ENCODE measurements around the gene BLVRB. TPM values are rescaled to one million over a fixed set of nuclear protein-coding genes. Genes with fewer than 3 reads are reported as not detected.
A peak's percentile ranks its signal among the peaks of the same experiment; 100 is the strongest.

BLVRB gene
- total and polyA plus RNA-seq, 9 of the 15 experiments (the other 6 are each of a cell fraction or from before 2014, with no cell fraction given) = 81.1 to 749 (median 331) TPM

DNA sequence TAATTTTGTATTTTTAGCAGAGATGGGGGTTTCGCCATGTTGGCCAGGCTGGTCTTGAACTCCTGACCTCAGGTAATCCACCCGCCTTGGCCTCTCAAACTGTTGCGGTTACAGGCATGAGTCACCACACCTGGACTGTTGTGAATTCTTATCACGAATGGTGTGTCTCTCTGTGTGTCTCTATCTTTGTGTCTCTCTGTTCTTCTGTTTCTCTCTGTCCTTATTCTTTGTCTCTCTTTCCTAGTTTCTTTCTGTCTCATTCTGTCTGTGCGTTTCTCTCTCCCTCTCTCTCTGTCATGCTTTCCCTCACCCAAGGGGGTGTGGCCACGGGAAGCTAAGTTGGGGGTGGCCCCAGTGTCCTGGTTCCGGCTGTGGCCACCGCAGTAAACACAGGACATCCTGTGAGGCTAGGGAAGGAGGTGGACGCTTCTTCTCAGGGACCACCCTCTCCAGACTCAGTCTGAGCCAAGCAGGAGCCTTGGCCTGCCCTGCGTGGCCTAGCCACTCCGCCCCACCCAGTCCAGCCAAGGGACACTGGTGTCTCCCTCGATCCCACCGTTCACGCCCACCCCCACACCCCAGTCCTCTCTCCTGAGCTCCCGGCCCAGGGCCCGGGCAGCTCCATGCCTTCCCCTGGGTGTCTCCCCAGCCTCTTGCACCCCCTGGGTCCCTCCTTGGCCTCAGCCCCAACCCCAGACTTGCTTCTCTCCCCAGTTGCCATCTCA is 48.5 kb downstream of the BLVRB start (continued):
- no peak for TF ChIP-seq NFIX (CRISPR knock-in tag; IDR thresholded peaks at IDR 0.05; ENCODE audit: low read depth)
- TF ChIP-seq NCOR1 (IDR thresholded peaks at IDR 0.05) = peak; percentile 83
- peak; percentile 53 to 98; a peak in 3 of 4 replicates for TF ChIP-seq MLLT1 (IDR thresholded peaks at IDR 0.05)
- peak; percentile 55 for TF ChIP-seq ZBTB7A (IDR thresholded peaks at IDR 0.05; ENCODE audit: borderline replicate concordance, control insufficient read depth, low read depth, low read length)
- TF ChIP-seq PRPF4 (IDR thresholded peaks at IDR 0.05; ENCODE audit: insufficient read depth, low read depth, low read length, poor library complexity, severe bottlenecking) = no peak
- TF ChIP-seq PHF20 (IDR thresholded peaks at IDR 0.05; ENCODE audit: partially characterized antibody) = peak; percentile 64
- no peak for TF ChIP-seq ZBTB17 (CRISPR knock-in tag; IDR thresholded peaks at IDR 0.05)
- TF ChIP-seq FOXJ2 (tag; IDR thresholded peaks at IDR 0.05) = peak; percentile 61; the same call in 1 of the 2 replicates
- no peak for TF ChIP-seq ZBTB8A (IDR thresholded peaks at IDR 0.05; ENCODE audit: partially characterized antibody)
- peak; percentile 19 to 94; a peak in 2 of 4 replicates for TF ChIP-seq HDAC1 (IDR thresholded peaks at IDR 0.05)
- no peak for TF ChIP-seq ILK (tag; IDR thresholded peaks at IDR 0.05; ENCODE audit: borderline replicate concordance, low read depth)
- no peak; the same call in 1 of the 2 replicates for TF ChIP-seq GATAD2B (IDR thresholded peaks at IDR 0.05; ENCODE audit: borderline replicate concordance)
- no peak for TF ChIP-seq ZNF780A (CRISPR knock-in tag; IDR thresholded peaks at IDR 0.05)
- TF ChIP-seq BCL6 (CRISPR knock-in tag; IDR thresholded peaks at IDR 0.05) = no peak
- peak; percentile 71 for TF ChIP-seq NR2C1 (IDR thresholded peaks at IDR 0.05)
- no peak for TF ChIP-seq NR2C1 (tag; IDR thresholded peaks at IDR 0.05)
- no peak for TF ChIP-seq ZNF121 (CRISPR knock-in tag; conservative IDR thresholded peaks at IDR 0.05)
- no peak for TF ChIP-seq ZHX1 (conservative IDR thresholded peaks at IDR 0.05; ENCODE audit: low read length)
- TF ChIP-seq, protein P1, sequence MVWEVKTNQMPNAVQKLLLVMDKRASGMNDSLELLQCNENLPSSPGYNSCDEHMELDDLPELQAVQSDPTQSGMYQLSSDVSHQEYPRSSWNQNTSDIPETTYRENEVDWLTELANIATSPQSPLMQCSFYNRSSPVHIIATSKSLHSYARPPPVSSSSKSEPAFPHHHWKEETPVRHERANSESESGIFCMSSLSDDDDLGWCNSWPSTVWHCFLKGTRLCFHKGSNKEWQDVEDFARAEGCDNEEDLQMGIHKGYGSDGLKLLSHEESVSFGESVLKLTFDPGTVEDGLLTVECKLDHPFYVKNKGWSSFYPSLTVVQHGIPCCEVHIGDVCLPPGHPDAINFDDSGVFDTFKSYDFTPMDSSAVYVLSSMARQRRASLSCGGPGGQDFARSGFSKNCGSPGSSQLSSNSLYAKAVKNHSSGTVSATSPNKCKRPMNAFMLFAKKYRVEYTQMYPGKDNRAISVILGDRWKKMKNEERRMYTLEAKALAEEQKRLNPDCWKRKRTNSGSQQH (CRISPR knock-in tag; IDR thresholded peaks at IDR 0.05) = no peak
- no peak for TF ChIP-seq ZNF133 (CRISPR knock-in tag; IDR thresholded peaks at IDR 0.05)
- 0 out of 2 replicates have a peak, but pooled peaks have one; percentile 31 for TF ChIP-seq POLR2AphosphoS5 (IDR thresholded peaks at IDR 0.05; ENCODE audit: control insufficient read depth, insufficient read depth, low read depth, low read length)
- TF ChIP-seq SRSF7 (optimal IDR thresholded peaks at IDR 0.05; ENCODE audit: low read depth, low read length) = no peak
- TF ChIP-seq RFX7 (CRISPR knock-in tag; IDR thresholded peaks at IDR 0.05) = no peak
- no peak for TF ChIP-seq SPI1 (IDR thresholded peaks at IDR 0.05; ENCODE audit: borderline replicate concordance, low read depth, low read length)

All from K562 (cell line).